GM21528 (cell line): Measurements from ENCODE around the gene LRRC3.
"Not testable (repeated sequence)": the region's sequence is repeated elsewhere in the genome, so short reads cannot be mapped to it uniquely, and the experiment has no call there.

Experiments used
- ATAC-seq: cut with Tn5 transposase; IDR thresholded peaks from one replicate; pipeline ENCODE4 v1.9.1; 2021; ENCODE audit warnings: mild to moderate bottlenecking, moderate library complexity; ENCODE audit not compliant: unreplicated experiment, low FRiP score

Gene LRRC3

DNA sequence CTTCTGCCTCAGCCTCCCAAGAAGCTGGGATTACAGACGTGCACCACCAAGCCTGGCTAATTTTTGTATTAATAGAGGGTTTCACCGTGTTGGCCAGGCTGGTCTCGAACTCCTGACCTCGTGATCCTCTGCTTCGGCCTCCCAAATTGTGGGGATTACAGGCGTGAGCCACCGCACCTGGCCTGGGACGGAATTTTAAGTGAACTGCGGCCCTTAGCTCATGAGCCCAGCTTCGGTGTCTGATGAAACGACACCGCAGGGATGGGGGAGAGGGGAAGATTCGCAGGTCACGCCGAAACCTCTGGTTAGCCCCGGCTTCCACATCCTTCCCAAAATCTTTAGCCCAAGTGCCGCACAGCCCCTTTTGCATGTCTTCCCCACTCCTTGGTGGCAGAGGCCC is 39.1 kb downstream of the LRRC3 start:
- ATAC-seq: no peak

DNA sequence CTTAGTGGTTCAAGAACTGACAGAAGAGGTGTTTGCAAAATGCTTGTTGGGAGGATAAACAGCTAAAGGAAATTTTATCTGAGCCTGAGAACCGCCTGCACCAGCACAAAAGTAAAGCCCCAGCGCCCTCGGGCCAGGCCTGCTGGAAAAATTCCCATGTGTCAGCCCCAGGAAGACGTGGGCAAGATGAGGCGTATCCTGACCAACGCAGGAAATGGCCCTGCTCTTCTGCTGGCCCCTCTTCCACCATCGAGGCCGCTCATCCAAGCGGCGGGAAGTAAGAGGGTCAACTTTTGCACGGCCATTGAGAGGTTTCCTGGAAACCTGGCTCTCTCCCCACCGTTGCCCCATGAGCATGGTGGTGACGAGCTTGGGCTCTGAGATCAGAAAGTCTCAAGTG is 39.6 kb downstream of the LRRC3 start:
- ATAC-seq: no peak

DNA sequence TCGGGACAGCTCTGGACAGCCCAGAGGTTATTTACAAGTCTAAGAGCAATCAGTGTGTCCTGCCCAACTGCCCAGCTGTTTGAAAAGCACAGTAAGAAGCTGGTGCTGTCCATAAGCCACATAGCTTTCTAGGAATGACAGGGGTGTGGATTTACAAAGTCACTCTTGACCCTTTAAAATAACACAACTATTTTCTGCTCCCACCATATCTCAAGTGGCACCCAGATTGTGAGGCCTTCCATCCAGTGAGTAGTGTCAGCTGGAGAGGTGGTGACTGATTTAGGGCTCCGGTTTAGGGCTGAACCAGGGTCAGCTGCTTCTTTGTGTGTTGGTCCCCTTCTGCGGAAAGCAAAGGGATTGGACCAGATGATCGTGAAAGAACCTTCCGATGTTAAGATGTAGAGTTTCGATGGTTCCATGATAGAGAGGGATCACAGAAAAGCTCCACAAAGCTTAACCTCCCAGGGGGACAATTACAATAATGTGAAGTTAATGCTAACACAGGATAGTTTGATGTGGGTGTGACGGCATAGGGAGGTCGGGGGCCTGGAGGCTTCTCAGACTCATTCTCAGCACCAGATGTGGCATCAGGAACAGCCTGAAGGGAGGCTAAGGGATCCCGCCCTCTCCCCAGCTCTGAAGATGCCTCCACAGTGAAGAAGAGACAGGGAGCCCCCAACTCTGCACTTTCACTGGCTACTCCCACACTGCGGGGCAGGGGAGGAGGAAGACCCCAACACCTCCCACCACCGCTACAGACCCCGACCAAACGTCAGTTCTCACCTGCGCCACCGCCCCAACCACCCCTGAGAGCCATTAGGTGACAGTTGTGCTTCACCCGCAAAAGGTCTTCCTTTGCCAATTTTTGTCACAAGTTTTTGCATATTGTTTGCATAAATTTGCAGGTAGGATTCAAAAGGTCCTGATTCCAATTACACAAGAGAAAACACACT is 40.6 kb downstream of the LRRC3 start:
- ATAC-seq: no peak

DNA sequence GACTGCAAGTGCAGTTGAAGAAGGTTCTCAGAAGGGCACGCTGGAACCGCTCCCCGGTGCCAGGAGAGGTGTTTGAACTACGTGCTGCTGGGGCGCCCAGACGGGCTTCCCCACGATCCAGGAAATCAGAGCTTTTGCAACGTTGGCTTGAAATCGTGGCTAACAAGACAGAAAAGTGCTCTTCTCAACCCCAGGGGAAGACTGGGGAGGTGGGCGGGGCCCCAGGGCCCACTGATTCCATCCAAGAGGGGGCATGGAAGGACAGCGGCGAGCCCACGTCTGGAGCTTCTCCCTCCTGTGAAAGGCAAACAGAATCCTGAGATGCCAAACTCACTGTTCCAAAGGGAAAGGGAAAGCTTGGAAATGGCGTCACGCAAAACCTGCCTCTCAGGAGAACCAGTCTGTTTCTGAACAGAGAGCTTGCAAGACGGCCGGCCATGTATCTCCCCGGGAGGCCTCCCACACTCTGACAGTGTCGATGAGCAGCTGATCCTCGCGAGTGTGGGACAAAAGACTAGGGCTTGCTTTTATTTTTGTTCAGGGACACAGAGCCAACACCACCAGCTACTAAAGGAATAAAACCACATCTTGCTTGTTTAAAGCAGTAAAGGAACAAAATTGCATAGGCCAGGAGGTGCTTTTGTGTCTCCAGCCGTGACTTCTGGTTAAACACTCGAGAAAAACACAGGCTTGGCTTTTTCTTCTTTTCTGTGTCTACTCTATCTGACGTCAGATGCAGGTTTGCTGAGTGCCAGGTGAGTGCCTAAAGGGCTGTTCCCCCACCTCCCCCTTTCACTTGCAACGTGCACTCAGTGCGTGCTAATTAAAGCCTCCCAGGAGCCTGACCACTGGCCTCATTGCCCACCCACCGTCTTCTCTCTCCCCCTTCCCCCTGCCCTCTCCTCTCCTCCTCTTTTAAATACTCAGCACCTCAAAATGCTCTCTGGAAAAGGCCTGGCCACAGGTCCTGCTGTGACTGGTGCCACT is 41.5 kb downstream of the LRRC3 start:
- ATAC-seq: no peak

DNA sequence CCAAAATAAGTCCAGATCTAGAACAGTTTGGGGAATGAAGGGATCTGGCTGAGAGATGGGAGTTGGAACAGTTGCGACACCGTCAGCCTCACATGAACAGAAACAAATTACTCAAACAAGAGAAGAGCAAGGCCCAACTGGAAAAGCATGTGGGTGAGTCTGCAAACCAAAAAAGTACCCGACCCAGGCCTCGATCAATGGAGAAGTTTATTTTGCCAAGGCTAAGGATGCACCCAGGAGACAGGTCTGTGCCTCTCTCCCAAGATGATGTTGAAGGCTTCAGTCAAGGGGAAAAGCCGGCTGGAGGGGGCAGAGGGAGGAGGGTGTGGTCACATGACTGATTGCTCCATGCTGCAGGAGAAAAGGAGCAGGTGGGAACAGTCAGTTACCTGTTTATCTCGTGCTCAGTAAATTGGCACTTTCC is 42.4 kb downstream of the LRRC3 start:
- no peak for ATAC-seq

DNA sequence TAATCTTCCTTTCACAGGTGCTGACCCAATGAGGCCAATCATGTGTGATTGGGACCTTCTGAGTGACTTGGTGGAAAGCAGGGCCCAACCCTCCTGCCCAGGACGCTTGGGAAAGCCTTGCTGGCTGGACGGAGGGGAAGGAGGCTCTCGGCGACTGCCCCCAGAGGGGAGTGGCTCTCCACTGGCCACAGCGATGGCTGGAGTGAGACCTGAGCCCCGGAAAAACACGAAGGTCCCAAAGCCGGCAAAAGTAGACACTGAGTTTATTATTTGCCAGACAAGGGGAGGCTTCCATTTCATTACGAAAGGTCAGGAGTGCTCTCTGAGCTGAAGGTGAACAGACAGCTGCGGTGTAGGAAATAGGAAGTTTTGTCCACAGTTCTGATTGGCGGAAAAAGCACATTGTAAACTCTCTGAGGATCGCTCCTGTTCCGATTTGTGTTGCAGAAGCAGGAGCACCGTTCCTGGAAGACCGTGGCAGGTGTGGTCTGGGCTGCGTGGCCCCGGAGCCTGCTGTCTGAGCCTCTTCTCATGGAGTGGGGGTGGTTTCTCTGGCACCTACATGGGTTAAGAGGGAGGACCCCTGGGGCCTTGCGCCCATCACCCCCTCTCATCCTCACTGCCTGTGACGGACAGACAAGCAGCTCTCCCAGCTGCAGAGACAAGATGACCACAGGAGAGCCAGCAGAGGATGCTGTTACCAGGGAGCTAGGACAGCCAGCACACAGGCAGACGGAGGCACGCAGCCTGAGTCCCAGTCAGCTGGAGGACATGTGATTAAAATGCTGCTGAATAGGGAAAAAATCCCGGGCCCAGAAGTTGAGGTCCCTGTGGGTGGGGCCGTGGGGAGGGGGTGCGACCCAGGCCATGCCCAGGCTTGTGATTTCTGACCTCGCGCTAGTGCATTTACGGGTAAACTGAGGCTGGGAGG is 43.2 kb downstream of the LRRC3 start:
- no peak for ATAC-seq

DNA sequence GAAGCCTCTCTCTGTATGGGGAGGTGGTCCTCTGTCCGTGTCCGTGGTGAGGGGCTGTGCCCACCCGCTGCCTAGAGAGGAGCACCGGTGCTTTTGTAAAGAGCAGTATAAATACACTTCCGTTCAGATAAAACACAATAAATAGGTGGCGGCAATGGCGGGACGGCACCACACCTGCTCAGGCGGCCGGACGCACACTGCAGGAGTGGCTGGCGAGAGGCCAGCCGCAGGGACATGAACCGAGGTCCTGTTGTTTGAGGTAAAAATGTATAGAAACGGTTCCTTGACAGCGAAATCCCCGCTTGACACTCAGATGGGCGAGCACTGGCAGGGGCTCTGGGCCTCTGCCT is 43.9 kb downstream of the LRRC3 start:
- no peak for ATAC-seq

DNA sequence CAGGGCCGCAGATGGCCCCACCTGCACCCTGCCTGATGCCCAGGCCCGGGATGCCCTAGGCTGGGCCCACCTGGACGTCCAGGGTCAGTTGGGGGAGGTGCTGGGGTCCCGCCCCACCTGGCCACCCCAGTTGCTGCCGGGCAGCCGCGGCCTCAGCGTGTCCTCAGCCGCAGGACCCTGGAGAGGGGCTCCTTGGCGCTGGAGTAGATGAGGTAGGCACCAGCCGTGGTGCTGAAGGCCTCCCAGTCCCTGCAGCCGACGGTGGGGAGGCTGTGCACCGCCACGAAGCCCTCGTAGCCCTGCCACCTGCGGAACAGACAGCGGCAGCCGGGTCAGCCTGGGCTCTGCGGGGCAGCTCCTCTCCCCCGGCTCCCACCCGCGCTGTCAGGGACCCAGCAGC is 44.3 kb downstream of the LRRC3 start:
- no peak for ATAC-seq

DNA sequence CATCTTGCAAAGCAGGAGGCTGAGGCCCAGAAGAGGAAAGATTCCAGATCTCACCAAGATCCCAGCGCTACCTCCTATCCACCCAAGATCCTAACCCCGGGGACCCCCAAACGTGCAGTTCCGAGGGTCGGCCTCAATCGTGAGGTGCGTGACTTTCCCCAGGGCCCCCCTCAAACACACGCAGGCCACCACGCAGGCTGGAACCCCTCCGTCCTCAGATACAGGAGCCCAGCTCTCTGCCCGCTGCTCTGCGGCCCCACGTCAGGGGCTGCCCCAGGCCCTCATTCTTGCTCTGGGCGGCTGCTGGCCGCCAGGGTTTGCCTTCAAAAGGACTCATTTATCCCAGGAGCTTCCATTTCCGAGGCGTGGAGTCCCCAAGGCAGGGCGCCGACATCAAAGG is 44.8 kb downstream of the LRRC3 start:
- ATAC-seq: no peak

DNA sequence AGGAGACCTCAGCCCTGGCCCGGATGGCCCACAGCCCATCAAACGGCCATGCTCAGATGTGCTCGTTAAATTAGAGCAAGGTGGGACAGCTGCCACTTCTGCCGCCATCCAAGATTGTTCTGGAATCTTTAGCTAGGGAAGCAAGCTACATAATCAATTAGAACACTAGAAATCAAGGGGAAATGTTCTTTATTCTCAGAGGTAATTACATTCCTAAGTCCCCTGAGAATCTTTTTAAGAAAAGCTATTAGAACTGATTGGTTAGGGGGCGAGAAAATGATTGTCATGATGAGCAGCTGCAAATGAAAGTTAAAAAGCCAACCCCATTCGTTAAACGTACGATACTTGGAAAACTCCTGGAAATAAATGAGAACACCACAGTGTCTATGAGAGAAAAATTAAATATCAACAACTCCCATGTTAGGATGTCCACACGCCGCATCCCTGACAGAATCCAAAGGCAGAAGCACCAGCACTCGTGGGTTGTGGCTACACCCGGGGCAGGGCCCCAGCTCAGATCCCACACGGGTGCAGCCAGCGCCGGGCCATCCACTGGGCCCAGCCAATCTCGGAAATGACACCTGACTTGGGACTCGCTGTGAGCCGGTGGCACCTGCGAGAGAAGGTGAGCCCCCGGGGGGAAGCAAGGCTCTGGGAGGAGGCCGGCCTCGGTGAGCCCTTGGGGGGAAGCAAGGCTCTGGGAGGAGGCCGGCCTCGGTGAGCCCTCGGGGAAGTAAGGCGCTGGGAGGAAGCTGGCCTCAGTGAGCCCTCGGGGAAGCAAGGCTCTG is 47.1 kb downstream of the LRRC3 start:
- ATAC-seq: no peak

DNA sequence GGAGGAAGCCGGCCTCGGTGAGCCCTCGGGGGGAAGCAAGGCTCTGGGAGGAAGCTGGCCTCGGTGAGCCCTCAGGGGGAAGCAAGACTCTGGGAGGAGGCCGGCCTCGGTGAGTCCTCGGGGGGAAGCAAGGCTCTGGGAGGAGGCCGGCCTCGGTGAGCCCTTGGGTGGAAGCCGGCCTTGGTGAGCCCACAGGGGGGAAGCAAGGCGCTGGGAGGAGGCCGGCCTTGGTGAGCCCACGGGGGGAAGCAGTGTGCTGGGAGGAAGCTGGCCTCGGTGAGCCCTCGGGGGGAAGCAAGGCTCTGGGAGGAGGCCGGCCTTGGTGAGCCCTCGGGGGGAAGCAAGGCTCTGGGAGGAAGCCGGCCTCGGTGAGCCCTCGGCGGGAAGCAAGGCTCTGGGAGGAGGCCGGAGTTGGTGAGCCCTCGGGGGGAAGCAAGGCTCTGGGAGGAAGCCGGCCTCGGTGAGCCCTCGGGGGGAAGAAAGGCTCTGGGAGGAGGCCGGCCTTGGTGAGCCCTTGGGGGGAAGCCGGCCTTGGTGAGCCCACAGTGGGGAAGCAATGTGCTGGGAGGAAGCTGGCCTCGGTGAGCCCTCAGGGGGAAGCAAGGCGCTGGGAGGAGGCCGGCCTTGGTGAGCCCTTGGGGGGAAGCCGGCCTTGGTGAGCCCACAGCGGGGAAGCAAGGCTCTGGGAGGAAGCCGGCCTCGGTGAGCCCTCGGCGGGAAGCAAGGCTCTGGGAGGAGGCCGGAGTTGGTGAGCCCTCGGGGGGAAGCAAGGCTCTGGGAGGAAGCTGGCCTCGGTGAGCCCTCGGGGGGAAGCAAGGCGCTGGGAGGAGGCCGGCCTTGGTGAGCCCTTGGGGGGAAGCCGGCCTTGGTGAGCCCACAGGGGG is 47.9 kb downstream of the LRRC3 start:
- not testable (repeated sequence) for ATAC-seq

DNA sequence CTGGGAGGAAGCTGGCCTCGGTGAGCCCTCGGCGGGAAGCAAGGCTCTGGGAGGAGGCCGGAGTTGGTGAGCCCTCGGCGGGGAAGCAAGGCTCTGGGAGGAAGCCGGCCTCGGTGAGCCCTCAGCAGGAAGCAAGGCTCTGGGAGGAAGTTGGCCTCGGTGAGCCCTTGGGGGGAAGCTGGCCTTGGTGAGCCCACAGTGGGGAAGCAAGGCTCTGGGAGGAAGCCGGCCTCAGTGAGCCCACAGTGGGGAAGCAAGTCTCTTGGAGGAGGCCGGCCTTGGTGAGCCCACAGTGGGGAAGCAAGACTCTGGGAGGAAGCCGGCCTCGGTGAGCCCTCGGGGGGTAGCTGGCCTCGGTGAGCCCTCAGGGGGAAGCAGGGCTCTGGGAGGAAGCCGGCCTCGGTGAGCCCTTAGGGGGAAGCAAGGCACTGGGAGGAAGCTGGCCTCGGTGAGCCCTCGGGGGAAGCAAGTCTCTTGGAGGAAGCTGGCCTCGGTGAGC is 48.6 kb downstream of the LRRC3 start:
- no peak for ATAC-seq

DNA sequence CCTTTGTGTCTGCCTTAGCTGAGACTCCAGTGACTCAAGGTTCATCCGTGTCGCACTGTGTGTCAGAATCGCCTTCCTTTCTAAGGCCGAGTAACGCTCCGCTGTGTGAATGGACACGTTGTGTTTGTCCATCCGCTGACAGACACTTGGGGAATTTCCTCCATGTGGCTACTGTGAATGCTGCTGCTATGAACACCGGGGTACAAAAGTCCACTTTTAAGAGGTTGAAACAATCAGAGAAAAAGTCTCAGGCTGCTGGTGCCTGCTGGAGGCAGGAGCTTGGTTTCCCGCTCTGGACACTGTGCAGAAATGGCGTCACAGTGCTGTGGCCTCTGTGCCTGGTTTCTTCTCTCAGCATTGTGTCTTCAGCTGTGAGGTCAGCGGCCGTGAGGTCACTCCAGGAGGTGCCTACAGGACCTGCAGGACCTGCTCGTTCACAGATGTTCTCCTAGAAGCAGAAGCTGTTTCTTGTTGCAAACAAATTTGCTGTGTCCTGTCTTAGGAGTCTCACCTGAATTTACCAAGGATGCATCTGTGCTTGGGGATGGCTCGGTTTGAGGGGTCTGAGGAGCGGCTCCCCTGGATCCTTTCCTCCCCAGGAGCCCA is 50.5 kb downstream of the LRRC3 start:
- ATAC-seq: no peak

DNA sequence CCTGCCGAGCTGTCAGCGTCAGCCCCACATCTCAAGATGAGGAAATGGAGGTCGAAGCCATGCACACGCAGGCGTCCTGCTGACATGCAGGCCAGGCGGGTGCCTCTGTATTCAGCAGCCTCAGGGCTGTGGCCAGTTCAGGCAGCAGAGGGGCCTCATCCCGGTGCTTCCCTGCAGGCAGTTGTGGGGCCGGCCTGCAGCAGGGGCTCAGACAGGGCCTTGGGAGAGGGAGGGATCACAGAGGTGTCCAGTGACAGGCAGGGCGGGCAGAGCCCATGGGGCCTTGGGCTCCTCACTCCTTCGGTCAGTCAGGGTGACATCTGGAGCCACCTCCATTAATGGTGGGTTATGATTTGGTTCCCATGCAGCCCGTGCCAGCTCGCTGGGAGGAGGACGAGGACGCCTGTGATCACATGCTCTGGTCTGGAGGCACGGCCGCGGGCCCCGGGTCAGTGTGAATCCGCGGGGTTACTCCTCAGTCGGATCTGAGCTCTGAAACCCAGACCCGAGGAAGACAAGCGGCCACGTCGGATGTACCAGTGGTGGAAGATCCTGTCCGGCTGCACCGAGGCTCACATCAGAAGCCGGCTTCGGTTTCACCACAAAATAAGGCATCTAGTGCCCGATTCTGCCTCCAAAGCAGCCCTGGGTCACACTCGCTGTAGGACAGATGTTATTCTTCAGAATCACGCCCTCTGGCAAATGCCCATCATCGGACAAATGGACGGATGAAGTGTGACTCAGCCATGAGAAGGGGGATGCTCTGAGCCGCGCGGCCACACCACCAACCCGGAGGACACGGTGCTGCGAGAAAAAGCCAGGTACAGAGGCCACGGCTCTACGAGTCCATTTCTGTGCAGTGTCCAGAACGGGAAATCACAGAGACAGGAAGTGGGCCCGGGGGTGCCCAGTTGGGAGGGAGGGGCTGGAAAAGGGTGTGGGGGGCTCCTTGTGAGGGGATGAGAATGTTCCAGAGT is 51.3 kb downstream of the LRRC3 start:
- ATAC-seq: no peak

DNA sequence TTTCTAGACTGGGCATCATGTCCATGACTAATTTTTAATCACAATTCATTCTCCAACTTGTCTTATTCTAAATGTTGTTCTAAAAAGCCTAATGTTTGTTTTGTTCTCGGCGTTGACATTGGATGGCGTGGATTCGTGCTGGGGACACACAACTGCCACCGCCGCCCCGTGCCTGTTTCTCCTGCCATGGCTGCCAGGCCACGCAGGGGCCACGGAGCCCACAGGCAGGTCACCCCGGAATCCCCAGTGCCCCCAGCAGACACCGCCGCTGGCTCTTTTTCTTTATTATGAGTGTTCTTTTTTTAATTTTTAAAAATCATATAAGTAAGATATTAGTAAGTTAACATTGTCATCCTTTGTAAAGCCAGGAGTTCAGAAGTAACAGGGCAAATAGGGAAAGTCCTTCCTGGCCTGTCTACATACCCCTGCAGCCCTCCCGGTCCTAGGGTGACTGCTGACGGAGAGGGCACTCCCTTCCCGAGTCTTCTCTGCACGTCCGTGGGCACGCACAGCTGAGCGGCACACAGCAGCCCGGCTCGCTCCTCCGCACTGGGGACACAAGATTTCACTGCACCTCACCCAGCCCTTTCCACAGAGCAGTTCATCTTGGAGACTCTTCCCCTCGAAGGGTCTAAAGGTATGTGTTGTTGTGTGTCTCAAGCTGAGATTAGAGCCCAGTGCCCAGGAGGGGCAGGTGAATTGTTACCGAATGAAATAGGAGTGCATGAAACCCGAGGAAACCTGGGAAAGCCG is 52.5 kb downstream of the LRRC3 start:
- no peak for ATAC-seq

DNA sequence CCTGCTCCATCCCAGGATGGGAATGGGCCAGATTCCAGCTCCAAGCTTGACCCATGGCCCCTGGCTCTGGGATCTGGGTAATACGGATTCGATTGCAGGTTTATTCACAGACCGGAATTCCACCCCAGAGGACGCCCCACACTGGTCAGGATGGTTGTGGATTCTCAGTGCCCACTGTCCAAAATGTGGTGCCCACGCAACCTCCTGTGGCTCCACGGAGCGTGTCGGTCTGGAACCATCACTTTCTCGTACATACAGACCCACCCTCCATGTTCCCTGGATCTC is 53.1 kb downstream of the LRRC3 start:
- no peak for ATAC-seq
